Stimulated activated CD4-positive, alpha-beta T cell treated with anti-CD3 and anti-CD28 coated beads, Interleukin-4, amount 100 ng/mL, for 1 hour (primary cell): ENCODE data around the gene TMEM88.

ENCODE experiments used
- DNase-seq: peaks from one replicate; pipeline ENCODE4 v3.0.0-alpha.2; 2020

The TMEM88 gene

DNA sequence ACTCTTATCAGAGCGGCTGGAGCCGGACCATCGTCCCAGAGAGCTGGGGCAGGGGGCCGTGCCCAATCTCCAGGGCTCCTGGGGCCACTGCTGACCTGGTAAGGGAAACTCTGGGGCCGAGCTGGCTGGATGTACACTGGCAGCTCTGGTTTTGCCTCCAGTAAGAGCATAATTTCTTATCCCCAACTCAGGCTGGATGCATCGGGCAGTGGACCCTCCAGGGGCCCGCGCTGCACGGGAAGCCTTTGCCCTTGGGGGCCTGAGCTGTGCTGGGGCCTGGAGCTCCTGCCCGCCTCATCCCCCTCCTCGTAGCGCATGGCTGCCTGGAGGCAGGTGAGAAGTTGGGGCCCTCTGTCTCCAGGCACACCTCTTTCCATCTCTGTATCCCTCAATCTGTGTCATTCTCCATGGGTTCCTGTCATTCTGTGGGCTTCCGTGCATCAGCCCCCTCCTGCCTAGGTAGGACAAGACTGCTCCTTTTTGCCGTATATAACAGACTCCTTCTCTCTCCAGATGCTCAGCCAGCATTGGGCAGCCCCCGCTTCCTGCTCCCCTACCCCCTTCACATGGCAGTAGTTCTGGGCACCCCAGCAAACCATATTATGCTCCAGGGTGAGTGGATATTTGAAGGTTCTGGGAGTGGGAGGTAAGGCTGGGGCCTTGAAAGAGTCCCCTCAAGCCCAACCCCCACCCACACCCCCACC is 9.4 kb upstream of the TMEM88 start:
- no peak for DNase-seq

DNA sequence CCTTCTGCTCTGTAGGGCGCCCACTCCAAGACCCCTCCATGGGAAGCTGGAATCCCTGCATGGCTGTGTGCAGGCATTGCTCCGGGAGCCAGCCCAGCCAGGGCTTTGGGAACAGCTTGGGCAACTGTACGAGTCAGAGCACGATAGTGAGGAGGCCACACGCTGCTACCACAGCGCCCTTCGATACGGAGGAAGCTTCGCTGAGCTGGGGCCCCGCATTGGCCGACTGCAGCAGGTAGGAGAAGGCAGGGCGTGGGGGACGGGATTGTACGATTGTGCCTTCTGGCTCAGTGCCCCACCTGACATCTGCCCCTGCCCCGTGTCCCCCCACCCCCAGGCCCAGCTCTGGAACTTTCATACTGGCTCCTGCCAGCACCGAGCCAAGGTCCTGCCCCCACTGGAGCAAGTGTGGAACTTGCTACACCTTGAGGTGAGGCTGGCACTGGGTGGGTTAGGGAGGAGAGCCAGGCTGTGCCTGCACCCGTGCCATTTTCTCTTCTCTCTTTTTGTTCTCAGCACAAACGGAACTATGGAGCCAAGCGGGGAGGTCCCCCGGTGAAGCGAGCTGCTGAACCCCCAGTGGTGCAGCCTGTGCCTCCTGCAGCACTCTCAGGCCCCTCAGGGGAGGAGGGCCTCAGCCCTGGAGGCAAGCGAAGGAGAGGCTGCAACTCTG is 8.7 kb upstream of the TMEM88 start:
- DNase-seq, result no peak

DNA sequence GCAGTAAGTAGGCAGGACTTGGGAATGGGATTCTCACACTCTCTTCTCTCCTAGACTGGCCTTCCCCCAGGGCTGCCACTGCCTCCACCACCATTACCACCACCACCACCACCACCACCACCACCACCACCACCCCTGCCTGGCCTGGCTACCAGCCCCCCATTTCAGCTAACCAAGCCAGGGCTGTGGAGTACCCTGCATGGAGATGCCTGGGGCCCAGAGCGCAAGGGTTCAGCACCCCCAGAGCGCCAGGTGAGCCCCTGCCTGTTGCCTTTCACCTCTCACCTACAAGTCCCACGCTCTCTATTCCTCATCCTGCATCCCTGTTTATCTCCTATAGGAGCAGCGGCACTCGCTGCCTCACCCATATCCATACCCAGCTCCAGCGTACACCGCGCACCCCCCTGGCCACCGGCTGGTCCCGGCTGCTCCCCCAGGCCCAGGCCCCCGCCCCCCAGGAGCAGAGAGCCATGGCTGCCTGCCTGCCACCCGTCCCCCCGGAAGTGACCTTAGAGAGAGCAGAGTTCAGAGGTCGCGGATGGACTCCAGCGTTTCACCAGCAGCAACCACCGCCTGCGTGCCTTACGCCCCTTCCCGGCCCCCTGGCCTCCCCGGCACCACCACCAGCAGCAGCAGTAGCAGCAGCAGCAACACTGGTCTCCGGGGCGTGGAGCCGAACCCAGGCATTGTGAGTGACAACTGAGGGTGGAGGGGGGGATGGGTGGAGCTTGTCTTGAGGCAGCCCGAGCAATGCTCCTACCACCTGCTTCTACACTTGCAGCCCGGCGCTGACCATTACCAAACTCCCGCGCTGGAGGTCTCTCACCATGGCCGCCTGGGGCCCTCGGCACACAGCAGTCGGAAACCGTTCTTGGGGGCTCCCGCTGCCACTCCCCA is 7.9 kb upstream of the TMEM88 start:
- DNase-seq, result no peak

DNA sequence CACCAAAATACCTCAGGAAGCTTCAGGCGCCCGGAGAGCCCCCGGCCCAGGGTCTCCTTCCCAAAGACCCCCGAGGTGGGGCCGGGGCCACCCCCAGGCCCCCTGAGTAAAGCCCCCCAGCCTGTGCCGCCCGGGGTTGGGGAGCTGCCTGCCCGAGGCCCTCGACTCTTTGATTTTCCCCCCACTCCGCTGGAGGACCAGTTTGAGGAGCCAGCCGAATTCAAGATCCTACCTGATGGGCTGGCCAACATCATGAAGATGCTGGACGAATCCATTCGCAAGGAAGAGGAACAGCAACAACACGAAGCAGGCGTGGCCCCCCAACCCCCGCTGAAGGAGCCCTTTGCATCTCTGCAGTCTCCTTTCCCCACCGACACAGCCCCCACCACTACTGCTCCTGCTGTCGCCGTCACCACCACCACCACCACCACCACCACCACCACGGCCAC is 6.7 kb upstream of the TMEM88 start:
- DNase-seq, result no peak

DNA sequence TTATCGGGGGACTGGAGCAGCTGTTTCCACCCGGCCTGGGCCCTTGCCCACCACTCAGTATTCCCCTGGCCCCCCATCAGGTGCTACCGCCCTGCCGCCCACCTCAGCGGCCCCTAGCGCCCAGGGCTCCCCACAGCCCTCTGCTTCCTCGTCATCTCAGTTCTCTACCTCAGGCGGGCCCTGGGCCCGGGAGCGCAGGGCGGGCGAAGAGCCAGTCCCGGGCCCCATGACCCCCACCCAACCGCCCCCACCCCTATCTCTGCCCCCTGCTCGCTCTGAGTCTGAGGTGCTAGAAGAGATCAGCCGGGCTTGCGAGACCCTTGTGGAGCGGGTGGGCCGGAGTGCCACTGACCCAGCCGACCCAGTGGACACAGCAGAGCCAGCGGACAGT is 6.1 kb upstream of the TMEM88 start:
- no peak for DNase-seq

DNA sequence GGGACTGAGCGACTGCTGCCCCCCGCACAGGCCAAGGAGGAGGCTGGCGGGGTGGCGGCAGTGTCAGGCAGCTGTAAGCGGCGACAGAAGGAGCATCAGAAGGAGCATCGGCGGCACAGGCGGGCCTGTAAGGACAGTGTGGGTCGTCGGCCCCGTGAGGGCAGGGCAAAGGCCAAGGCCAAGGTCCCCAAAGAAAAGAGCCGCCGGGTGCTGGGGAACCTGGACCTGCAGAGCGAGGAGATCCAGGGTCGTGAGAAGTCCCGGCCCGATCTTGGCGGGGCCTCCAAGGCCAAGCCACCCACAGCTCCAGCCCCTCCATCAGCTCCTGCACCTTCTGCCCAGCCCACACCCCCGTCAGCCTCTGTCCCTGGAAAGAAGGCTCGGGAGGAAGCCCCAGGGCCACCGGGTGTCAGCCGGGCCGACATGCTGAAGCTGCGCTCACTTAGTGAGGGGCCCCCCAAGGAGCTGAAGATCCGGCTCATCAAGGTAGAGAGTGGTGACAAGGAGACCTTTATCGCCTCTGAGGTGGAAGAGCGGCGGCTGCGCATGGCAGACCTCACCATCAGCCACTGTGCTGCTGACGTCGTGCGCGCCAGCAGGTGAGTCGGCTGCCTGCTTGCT is 5.6 kb upstream of the TMEM88 start:
- no peak for DNase-seq

DNA sequence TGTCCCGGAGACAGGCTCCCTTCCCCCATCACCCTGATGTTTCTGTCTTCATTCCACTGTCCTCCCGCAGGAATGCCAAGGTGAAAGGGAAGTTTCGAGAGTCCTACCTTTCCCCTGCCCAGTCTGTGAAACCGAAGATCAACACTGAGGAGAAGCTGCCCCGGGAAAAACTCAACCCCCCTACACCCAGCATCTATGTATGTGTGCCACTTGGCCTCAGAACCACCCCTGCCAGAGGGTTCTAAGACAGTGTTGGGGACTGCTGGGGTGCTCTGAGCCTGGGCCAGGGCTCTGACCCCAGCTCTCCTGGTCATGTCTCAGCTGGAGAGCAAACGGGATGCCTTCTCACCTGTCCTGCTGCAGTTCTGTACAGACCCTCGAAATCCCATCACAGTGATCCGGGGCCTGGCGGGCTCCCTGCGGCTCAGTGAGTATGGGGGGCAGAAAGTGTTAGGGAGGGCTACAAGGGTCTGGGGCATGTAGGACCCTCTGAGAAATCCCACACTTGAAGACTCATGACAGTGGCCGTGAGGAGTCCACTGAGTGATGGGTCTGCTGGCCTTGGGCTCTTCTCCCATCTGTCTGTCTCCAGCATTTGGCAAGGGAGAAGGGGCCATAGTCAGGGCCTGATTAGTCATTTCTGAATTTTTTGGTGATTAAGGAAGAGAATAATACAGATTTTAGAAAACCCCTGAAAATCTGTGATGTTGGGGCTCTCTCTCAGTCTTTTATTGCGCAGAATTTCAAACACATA is 4.9 kb upstream of the TMEM88 start:
- no peak for DNase-seq

DNA sequence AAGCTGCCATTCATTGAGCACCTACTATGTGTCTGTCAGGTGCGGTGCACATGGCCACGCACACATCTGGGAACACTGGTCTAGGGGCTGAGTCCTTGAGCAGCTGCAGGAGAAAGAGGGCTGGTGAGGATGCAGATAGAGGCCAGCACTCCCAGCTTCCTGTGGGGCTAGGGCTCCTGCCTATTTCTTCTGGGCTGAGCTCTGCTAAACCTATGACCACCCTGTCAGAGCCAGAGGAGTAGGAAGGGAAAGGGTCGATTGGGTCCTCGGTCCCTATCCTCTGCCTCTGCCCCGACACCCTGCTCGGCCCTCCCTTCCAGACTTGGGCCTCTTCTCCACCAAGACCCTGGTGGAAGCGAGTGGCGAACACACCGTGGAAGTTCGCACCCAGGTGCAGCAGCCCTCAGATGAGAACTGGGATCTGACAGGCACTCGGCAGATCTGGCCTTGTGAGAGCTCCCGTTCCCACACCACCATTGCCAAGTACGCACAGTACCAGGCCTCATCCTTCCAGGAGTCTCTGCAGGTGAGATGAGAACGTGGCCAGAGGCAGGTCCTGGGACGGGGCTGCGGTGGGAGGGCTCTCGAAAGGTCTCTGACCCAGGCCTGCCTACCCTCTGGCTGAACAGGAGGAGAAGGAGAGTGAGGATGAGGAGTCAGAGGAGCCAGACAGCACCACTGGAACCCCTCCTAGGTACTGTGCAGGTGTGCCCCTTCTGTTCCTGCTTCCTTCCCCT is 4.0 kb upstream of the TMEM88 start:
- DNase-seq, result no peak

DNA sequence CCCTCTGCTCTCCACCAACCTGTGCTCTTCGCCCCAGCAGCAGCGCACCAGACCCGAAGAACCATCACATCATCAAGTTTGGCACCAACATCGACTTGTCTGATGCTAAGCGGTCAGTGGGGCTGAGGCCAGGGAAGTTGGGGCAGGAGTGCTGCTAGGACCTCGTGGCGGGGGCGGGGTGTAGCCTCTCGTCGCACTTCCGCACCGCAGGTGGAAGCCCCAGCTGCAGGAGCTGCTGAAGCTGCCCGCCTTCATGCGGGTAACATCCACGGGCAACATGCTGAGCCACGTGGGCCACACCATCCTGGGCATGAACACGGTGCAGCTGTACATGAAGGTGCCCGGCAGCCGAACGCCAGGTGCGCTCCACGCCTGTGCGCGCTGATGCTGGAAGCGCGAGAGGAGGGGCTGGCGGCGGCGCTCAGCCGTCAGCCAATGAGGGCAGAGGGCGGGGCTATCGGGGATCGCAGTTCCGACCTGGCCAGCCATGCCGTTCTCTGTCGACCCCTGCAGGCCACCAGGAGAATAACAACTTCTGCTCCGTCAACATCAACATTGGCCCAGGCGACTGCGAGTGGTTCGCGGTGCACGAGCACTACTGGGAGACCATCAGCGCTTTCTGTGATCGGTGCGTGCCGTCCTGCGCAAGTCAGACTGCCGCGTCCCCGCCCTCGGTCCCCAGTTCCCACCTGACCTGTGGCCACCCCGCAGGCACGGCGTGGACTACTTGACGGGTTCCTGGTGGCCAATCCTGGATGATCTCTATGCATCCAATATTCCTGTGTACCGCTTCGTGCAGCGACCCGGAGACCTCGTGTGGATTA is 3.2 kb upstream of the TMEM88 start:
- DNase-seq, result peak; percentile 95

DNA sequence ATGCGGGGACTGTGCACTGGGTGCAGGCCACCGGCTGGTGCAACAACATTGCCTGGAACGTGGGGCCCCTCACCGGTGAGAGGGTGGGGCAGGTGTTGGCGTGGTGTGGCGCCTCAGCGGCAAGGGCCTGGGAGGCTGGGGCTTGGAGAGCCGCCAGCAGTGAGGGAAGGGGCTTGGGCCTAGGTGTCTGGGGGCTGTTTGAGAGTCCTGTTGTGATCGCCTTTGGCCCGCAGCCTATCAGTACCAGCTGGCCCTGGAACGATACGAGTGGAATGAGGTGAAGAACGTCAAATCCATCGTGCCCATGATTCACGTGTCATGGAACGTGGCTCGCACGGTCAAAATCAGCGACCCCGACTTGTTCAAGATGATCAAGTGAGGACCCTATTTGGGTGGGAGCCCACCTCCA is 2.6 kb upstream of the TMEM88 start:
- peak; percentile 4 for DNase-seq

DNA sequence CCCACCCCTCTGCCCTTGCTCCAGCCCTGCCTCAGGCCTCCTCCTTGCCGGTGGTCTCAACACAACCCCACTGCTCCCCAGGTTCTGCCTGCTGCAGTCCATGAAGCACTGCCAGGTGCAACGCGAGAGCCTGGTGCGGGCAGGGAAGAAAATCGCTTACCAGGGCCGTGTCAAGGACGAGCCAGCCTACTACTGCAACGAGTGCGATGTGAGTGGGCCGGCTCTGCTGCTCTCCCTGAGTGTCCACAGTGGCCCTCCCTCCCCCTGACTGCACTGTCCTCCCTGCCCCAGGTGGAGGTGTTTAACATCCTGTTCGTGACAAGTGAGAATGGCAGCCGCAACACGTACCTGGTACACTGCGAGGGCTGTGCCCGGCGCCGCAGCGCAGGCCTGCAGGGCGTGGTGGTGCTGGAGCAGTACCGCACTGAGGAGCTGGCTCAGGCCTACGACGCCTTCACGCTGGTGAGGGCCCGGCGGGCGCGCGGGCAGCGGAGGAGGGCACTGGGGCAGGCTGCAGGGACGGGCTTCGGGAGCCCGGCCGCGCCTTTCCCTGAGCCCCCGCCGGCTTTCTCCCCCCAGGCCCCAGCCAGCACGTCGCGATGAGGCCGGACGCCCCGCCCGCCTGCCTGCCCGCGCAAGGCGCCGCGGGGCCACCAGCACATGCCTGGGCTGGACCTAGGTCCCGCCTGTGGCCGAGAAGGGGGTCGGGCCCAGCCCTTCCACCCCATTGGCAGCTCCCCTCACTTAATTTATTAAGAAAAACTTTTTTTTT is 1.8 kb upstream of the TMEM88 start:
- peak; percentile 9 for DNase-seq

DNA sequence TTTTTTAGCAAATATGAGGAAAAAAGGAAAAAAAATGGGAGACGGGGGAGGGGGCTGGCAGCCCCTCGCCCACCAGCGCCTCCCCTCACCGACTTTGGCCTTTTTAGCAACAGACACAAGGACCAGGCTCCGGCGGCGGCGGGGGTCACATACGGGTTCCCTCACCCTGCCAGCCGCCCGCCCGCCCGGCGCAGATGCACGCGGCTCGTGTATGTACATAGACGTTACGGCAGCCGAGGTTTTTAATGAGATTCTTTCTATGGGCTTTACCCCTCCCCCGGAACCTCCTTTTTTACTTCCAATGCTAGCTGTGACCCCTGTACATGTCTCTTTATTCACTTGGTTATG is 1.2 kb upstream of the TMEM88 start:
- DNase-seq, result peak; percentile 7

DNA sequence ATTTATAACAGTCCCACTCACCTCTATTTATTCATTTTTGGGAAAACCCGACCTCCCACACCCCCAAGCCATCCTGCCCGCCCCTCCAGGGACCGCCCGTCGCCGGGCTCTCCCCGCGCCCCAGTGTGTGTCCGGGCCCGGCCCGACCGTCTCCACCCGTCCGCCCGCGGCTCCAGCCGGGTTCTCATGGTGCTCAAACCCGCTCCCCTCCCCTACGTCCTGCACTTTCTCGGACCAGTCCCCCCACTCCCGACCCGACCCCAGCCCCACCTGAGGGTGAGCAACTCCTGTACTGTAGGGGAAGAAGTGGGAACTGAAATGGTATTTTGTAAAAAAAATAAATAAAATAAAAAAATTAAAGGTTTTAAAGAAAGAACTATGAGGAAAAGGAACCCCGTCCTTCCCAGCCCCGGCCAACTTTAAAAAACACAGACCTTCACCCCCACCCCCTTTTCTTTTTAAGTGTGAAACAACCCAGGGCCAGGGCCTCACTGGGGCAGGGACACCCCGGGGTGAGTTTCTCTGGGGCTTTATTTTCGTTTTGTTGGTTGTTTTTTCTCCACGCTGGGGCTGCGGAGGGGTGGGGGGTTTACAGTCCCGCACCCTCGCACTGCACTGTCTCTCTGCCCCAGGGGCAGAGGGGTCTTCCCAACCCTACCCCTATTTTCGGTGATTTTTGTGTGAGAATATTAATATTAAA is 638 bp upstream of the TMEM88 start:
- peak; percentile 4 for DNase-seq

DNA sequence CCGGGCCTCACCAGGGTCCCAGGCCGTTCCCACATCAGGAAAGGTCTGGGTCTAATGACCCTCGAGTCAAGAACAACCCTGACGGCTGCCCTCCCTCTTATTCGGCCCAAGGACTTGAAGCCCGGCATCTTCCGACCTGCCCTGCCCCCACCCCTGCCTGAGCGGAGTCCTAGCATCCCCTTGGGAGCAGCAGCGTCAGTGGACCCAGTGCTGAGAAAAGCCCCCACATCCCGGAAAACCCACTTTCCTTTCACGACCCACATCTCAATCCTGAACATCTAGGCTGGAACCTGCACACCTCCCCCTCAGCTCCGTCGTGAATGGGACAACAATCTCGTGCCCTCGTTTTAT is 769 bp downstream of the TMEM88 start:
- no peak for DNase-seq

DNA sequence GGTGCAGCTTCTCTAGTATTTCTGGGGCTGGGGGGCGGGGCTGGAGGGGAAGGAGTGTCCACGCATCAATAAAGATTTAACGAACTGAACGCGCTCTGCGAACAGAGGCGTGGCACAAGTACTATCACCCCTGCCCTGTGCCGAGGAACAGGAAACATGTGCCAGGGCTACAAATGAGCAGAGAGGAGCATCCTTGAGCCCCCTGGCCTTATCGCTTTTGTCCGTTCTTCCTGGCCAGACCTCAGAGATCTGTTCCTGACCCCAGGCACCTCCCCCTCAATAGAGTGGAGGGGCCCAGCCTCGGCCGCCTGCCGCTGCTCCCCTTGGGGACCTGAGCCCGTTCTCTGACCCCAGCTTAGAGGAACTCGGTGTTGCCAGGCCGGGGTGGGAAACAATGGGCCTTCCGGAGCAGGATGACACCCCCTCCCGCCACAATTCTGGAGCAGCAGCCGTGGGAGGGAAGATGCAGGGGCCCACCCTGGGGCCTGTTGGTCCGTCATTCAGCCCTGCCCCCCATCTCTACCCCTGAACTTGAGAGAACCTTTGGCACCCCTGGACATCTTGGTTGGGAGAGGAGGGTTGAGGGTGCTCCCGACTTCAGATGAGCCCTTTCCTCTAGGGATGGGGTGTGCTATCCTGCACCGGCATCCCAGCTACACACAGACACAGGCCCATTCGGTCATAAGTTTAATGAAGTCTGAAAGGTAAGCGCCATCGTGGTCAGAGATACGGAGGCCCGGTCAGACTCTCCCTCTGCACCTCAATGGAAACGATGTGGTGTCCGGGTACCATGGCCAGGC is 1.3 kb downstream of the TMEM88 start:
- DNase-seq, result peak; percentile 36

DNA sequence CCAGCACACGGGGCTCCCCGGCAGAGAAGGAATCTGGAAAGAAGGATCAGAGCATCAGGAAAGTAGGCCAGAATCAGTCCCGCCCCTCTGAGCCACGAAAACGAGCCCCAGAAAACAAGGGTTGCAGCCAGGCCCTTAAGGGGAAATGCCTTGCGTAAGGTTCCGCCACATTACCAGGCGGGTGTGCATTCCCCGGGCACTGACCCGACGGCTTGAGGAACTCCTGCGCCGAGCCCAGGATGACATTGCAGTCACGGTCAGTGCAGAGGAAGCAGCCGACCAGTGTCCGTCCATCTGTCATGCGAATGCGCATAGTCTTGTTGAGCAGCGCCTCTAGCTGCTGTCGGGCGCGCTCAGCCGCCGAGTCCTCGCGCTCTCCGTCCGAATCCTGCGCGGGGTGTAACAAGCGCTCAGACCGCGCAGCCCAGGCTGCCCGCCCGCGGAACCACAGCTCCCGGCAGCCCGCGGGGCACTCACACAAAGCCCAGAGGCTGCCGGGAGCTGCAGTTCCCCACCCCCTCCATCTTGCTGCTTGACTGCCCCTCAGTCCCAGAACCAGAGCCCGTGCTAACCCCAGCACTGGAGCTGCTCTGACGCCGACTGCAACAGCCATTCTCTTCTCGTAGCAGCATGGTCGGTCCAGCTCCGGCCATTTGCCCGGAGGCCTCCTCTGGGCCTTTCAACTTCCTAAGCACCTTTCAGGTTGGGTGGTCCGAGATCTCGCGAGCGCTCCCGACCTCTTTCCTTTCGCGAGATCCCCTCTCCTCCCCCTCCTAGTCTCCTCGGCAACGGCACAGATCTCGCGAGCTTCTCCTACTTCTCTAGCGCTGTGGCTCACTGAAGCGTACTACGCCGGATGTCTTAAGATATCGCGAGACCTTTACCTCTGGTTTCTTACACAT is 2.2 kb downstream of the TMEM88 start, which contains the start of gene NAA38:
Gene NAA38 (minus strand): TSS at position 749 of the 902 bp plus-strand sequence. CDS start 96 bp downstream, at position 653.
- DNase-seq, result peak; percentile 89
